Measurements from ENCODE around the gene NEURL1B.

- TF ChIP-seq CTCF (IDR thresholded peaks at IDR 0.05; ENCODE audit: insufficient read depth, low read depth, low read length) (no peak), EZH2 (IDR thresholded peaks at IDR 0.05; ENCODE audit: insufficient read depth, low read length) (no peak)
Measured at GRCh38 chr5:172732201-172732865, 91.3 kb downstream of the NEURL1B start.
